H1 (cell line): Measurements from ENCODE around the gene DAPK1. TPM values are rescaled to one million over a fixed set of nuclear protein-coding genes. Genes with fewer than 3 reads are reported as not detected.
A peak's percentile ranks its signal among the peaks of the same experiment; 100 is the strongest.

Experiments
- CTCF ChIA-PET: fragments of 300-600 bp; sonication (Branson Sonifier 250); formaldehyde crosslinking; loops from one replicate; lab custom pipeline; 2021; ENCODE audit not compliant: partially characterized antibody; lab: Charles Lee
- POLR2A ChIA-PET: fragments of 300-600 bp; sonication (Branson Sonifier 250); formaldehyde crosslinking; loops from one replicate; lab custom pipeline; 2021; ENCODE audit warnings: inconsistent platforms; ENCODE audit not compliant: partially characterized antibody; lab: Charles Lee
- DNase-seq, 2 experiments: peaks; one replicate each; pipeline versions ENCODE4 v3.0.0 to v3.0.0-alpha.2; 2010 to 2022; ENCODE audit warnings: low spot score in 2 of 2, low read depth in 1 of 2, mixed read lengths in 1 of 2
- FAIRE-seq: peaks from 2 replicates; lab custom pipeline; 2011; peaks lifted over from hg19 to GRCh38; lab: Jason Lieb, UNC
- H2AFZ ChIP-seq: 2 replicates; pipeline ENCODE4 v1.8.1; 2012; ENCODE audit warnings: low read length, inconsistent platforms
- H2AK5ac ChIP-seq: 2 replicates; pipeline ENCODE4 v1.6.1; 2013; ENCODE audit warnings: low read depth, low read length
- H2BK120ac ChIP-seq: replicated peaks from 2 replicates; pipeline ENCODE3; 2013; ENCODE audit warnings: low read depth, low read length, inconsistent platforms
- H2BK12ac ChIP-seq: 2 replicates; pipeline ENCODE4 v1.6.1; 2013; ENCODE audit warnings: low read depth, low read length
- H2BK15ac ChIP-seq: 2 replicates; pipeline ENCODE4 v1.6.1; 2013; ENCODE audit warnings: low read length
- H2BK20ac ChIP-seq: 2 replicates; pipeline ENCODE4 v1.6.1; 2013; ENCODE audit warnings: low read length
- H2BK5ac ChIP-seq: 2 replicates; pipeline ENCODE4 v1.6.1; 2013; ENCODE audit warnings: low read depth, low read length
- H3K14ac ChIP-seq: 2 replicates; pipeline ENCODE4 v1.6.1; 2013; ENCODE audit warnings: inconsistent platforms; ENCODE audit not compliant: insufficient read length
- H3K18ac ChIP-seq: 2 replicates; pipeline ENCODE4 v1.6.1; 2013; ENCODE audit warnings: low read length; ENCODE audit errors: extremely low read depth
- H3K23ac ChIP-seq: 2 replicates; pipeline ENCODE4 v1.6.1; 2013; ENCODE audit warnings: inconsistent platforms; ENCODE audit not compliant: insufficient read length
- H3K23me2 ChIP-seq: 2 replicates; pipeline ENCODE4 v1.6.1; 2013; ENCODE audit warnings: low read depth, low read length
- H3K27ac ChIP-seq: 2 replicates; pipeline ENCODE4 v1.6.1; 2011; ENCODE audit warnings: low read depth, low read length, inconsistent platforms
- H3K27me3 ChIP-seq, 4 experiments: replicated peaks in 1 of 4; 1 replicate in 1 of 4; 2 replicates in 3 of 4; pipeline versions ENCODE4 v1.6.1 to v1.8.1; 2011 to 2013; ENCODE audit warnings: low read length in 3 of 4, mild to moderate bottlenecking in 3 of 4, inconsistent platforms in 2 of 4, mixed read lengths in 2 of 4, moderate library complexity in 1 of 4; ENCODE audit not compliant: control insufficient read depth in 3 of 4, insufficient read depth in 3 of 4; ENCODE audit errors: extremely low read depth in 1 of 4
- H3K36me3 ChIP-seq, 4 experiments: 2 replicates each; pipeline versions ENCODE4 v1.6.1 to v1.8.1; 2011 to 2013; ENCODE audit warnings: mild to moderate bottlenecking in 4 of 4, low read length in 3 of 4, moderate library complexity in 2 of 4, control low read depth in 1 of 4, inconsistent platforms in 1 of 4; ENCODE audit not compliant: insufficient read depth in 4 of 4, control insufficient read depth in 2 of 4
- H3K4ac ChIP-seq: replicated peaks from 2 replicates; pipeline ENCODE3; 2013; ENCODE audit warnings: low read length, low read depth, mixed read lengths, inconsistent platforms; ENCODE audit not compliant: insufficient read length
- H3K4me1 ChIP-seq, 4 experiments: replicated peaks in 1 of 4; 1 replicate in 1 of 4; 2 replicates in 3 of 4; pipeline versions ENCODE4 v1.6.1 to v1.8.1; 2011 to 2013; ENCODE audit warnings: low read length in 3 of 4, inconsistent platforms in 2 of 4, mixed read lengths in 1 of 4; ENCODE audit not compliant: insufficient read depth in 4 of 4, control insufficient read depth in 3 of 4
- H3K4me2 ChIP-seq, 2 experiments: 2 replicates each; pipeline versions ENCODE4 v1.6.1 to v1.8.1; 2011 to 2013; ENCODE audit warnings: low read depth in 2 of 2, low read length in 2 of 2, control low read depth in 1 of 2, inconsistent platforms in 1 of 2, mild to moderate bottlenecking in 1 of 2; ENCODE audit not compliant: insufficient read depth in 1 of 2
- H3K4me3 ChIP-seq, 4 experiments: fragments of 200-600, 300-600 bp in 1 of 4; sonication (generic), shearing (Covaris generic), sonication (Bioruptor Twin) in 1 of 4; 2 replicates each; pipeline versions ENCODE4 v1.5.1 to v1.8.1; 2011 to 2016; ENCODE audit warnings: low read length in 4 of 4, low read depth in 3 of 4, control low read depth in 2 of 4, inconsistent platforms in 2 of 4, mild to moderate bottlenecking in 2 of 4, mixed read lengths in 1 of 4, moderate library complexity in 1 of 4; ENCODE audit not compliant: insufficient read depth in 2 of 4; ENCODE audit errors: extremely low read depth in 1 of 4
- H3K56ac ChIP-seq: replicated peaks from 2 replicates; pipeline ENCODE3; 2013; ENCODE audit warnings: low read depth, mild to moderate bottlenecking, mixed read lengths, low read length, inconsistent platforms; ENCODE audit not compliant: insufficient read length
- H3K79me1 ChIP-seq: 2 replicates; pipeline ENCODE4 v1.6.1; 2013; ENCODE audit warnings: low read depth, low read length, control low read depth
- H3K79me2 ChIP-seq, 2 experiments: 2 replicates each; pipeline versions ENCODE4 v1.6.1 to v1.8.1; 2012 to 2013; ENCODE audit warnings: low read length in 2 of 2, mild to moderate bottlenecking in 2 of 2, inconsistent platforms in 1 of 2; ENCODE audit not compliant: insufficient read depth in 2 of 2, control insufficient read depth in 1 of 2
- H3K9ac ChIP-seq, 4 experiments: replicated peaks in 1 of 4; 1 replicate in 1 of 4; 2 replicates in 3 of 4; pipeline versions ENCODE4 v1.6.1 to v1.8.1; 2011 to 2013; ENCODE audit warnings: low read depth in 3 of 4, low read length in 3 of 4, control low read depth in 2 of 4, mild to moderate bottlenecking in 2 of 4, moderate library complexity in 2 of 4, inconsistent platforms in 1 of 4; ENCODE audit errors: extremely low read depth in 1 of 4
- H3K9me3 ChIP-seq, 2 experiments: 2 replicates each; pipeline versions ENCODE4 v1.6.1 to v1.8.1; 2012 to 2013; ENCODE audit warnings: mild to moderate bottlenecking in 2 of 2, moderate library complexity in 2 of 2, control low read depth in 1 of 2, inconsistent platforms in 1 of 2, low read depth in 1 of 2, low read length in 1 of 2, mixed read lengths in 1 of 2; ENCODE audit not compliant: insufficient read depth in 2 of 2
- H4K20me1 ChIP-seq, 2 experiments: replicated peaks in 1 of 2; 2 replicates each; pipeline versions ENCODE3 to v1.8.1; 2011 to 2013; ENCODE audit warnings: inconsistent platforms in 2 of 2, low read length in 2 of 2, mild to moderate bottlenecking in 1 of 2; ENCODE audit not compliant: insufficient read depth in 2 of 2, control insufficient read depth in 1 of 2
- H4K5ac ChIP-seq: 2 replicates; pipeline ENCODE4 v1.6.1; 2013; ENCODE audit warnings: low read length, low read depth, mixed read lengths, inconsistent platforms; ENCODE audit not compliant: insufficient read length
- H4K8ac ChIP-seq: 2 replicates; pipeline ENCODE4 v1.8.0; 2013; ENCODE audit warnings: mild to moderate bottlenecking, moderate library complexity, low read length, inconsistent platforms; ENCODE audit not compliant: insufficient read depth; ENCODE audit errors: extremely low read depth
- H4K91ac ChIP-seq: replicated peaks from 2 replicates; pipeline ENCODE3; 2013; ENCODE audit warnings: low read length, mixed read lengths, inconsistent platforms; ENCODE audit not compliant: insufficient read length
- BRCA1 ChIP-seq: IDR thresholded peaks from 2 replicates; pipeline ENCODE4 v1.6.1; 2012; ENCODE audit warnings: low read depth, low read length, improper control_type of control experiment
- CBX5 ChIP-seq: fragments of 300-800, 300-1000 bp; sonication (generic); IDR thresholded peaks from 2 replicates; pipeline ENCODE4 v1.7.1; 2016; ENCODE audit warnings: antibody characterized with exemption, low read length, low read depth
- CEBPB ChIP-seq: IDR thresholded peaks from 2 replicates; pipeline ENCODE4 v1.6.1; 2012; ENCODE audit warnings: low read depth, low read length
- CREB1 ChIP-seq: IDR thresholded peaks from 2 replicates; pipeline ENCODE4 v1.6.1; 2012; ENCODE audit warnings: inconsistent platforms
- EP300 ChIP-seq, 2 experiments: IDR thresholded peaks; 1 replicate in 1 of 2; 2 replicates in 1 of 2; pipeline ENCODE4 v1.6.1; 2011 to 2012; ENCODE audit warnings: low read depth in 2 of 2, low read length in 2 of 2, mild to moderate bottlenecking in 2 of 2, borderline replicate concordance in 1 of 2, inconsistent platforms in 1 of 2, moderate library complexity in 1 of 2
- POLR2AphosphoS5 ChIP-seq: IDR thresholded peaks from 2 replicates; pipeline ENCODE4 v1.6.1; 2011; ENCODE audit warnings: low read depth, low read length
- SIN3A ChIP-seq, 2 experiments: IDR thresholded peaks in 1 of 2; conservative IDR thresholded peaks in 1 of 2; 2 replicates each; pipeline ENCODE4 v1.6.1; 2011 to 2012; ENCODE audit warnings: low read length in 2 of 2, improper control_type of control experiment in 1 of 2, low read depth in 1 of 2, mild to moderate bottlenecking in 1 of 2
- TAF7 ChIP-seq: optimal IDR thresholded peaks from 2 replicates; pipeline ENCODE3; 2011; ENCODE audit warnings: low read depth, mild to moderate bottlenecking, inconsistent platforms, low read length, moderate library complexity, borderline replicate concordance
- TEAD4 ChIP-seq: IDR thresholded peaks from 2 replicates; pipeline ENCODE4 v1.6.1; 2012; ENCODE audit warnings: low read depth, low read length, inconsistent platforms, mixed read lengths
- WGBS, 2 experiments: shearing (Covaris generic) in 1 of 2; methylation state at CpG; one replicate each; pipeline versions ENCODE4 v1.1.6 to v1.1.7; 2013 to 2015; ENCODE audit warnings: low lambda C conversion rate in 2 of 2, mixed read lengths in 2 of 2, inconsistent platforms in 1 of 2, low coverage in 1 of 2, missing lambda C conversion rate in 1 of 2; ENCODE audit not compliant: insufficient replicate concordance in 2 of 2, insufficient coverage in 1 of 2, insufficient read length in 1 of 2; ENCODE audit errors: extremely low coverage in 1 of 2, missing lambda C conversion rate in 1 of 2; 5-methylcytosine and 5-hydroxymethylcytosine counted together
- polyA plus RNA-seq, 7 experiments: library from polyadenylated mRNA; depleted of rRNA in 3 of 7; stranded (reverse) in 5 of 7; unstranded in 2 of 7; fragments of >200 nt in 5 of 7; fragments of 200-250 nt in 2 of 7; gene quantifications; 1 replicate in 5 of 7; 2 replicates in 1 of 7; 4 replicates in 1 of 7; pipeline versions ENCODE4 v1.2.1 to v1.2.3, GENCODE V29; 2011 to 2013; ENCODE audit warnings: missing spikeins in 2 of 7, mixed read lengths in 2 of 7
- total RNA-seq: library from RNA; stranded (reverse); fragmentation: NEBNext Ultra II Directional; extraction: Animal tissue kit (Norgen Biotek cat#: 25700); gene quantifications from 2 replicates; pipeline ENCODE4 v1.2.1, GENCODE V29; 2021

DAPK1 gene
- total and polyA plus RNA-seq, 2 of the 8 experiments (the other 6 are each of a cell fraction or from before 2014, with no cell fraction given), result 62.4 to 131 TPM

DNA sequence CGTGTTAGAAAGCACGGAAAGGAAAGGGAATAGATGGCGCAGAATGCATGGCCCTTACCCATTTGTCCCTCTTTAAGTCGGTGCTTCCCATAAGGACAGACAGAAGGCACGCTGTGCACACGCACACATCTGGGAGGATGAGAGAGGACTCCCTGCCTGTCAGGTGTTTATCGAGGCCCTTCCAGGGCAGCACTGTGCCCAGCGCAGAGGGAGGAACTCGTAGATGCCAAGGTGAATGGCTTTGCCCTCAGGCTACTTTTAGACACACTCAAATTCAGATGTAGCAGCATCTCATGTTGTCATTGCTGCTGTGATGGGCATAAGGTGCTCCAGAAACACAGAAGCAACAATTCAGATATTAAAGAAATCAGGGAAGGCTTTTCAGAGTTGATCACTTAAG lies 158.1 kb downstream of the DAPK1 start:
- Histone ChIP-seq H4K8ac (no peak overlapping the region), H2BK12ac (no peak overlapping the region), H2AFZ (no peak overlapping the region), H3K4ac (no peak overlapping the region), H3K9ac (no peak overlapping the region), H2BK120ac (no peak overlapping the region), H3K4me3 (no peak overlapping the region), H3K27ac (no peak overlapping the region), H3K9me3 (no peaks in the 10 kb centered on the region; a peak in 1 of 4 replicates), H4K91ac (no peak overlapping the region), H3K18ac (no peak overlapping the region), H3K23me2 (no peaks in the 10 kb centered on the region), H3K4me2 (no peak overlapping the region), H2BK20ac (no peak overlapping the region), H2AK5ac (no peak overlapping the region), H3K23ac (no peak overlapping the region), H4K20me1 (no peaks in the 10 kb centered on the region), H3K36me3 (peaks cover 5 to 65% (median 31%) of the 10 kb centered on the region in 4 experiments; a peak in 7 of 8 replicates), H3K79me1 (no peaks in the 10 kb centered on the region; the same call in 1 of the 2 replicates), H4K5ac (no peak overlapping the region), H3K4me1 (peaks cover 0 to 2% (median 0%) of the 10 kb centered on the region in 4 experiments; a peak in 2 of 7 replicates), H3K79me2 (no peaks in the 10 kb centered on the region), H2BK15ac (no peak overlapping the region), H3K14ac (no peak overlapping the region), H3K27me3 (no peaks in the 10 kb centered on the region), H3K56ac (no peak overlapping the region), H2BK5ac (0 out of 2 replicates have a peak overlapping the region, but pooled peaks have one; percentile 10)
- POLR2A ChIA-PET, result no interaction called here
- no peak for FAIRE-seq
- TF ChIP-seq EP300 (IDR thresholded peaks at IDR 0.05; ENCODE audit: borderline replicate concordance in 1 of 2, low read depth in 2 of 2, low read length in 2 of 2), result no peak
- TF ChIP-seq CEBPB, result no peak
- TF ChIP-seq POLR2AphosphoS5, result no peak
- TF ChIP-seq BRCA1, result no peak
- no peak for TF ChIP-seq TEAD4
- no peak for TF ChIP-seq CBX5
- no peak for TF ChIP-seq TAF7
- TF ChIP-seq SIN3A (conservative IDR thresholded peaks at IDR 0.05 in 1 of 2, IDR thresholded peaks at IDR 0.05 in 1 of 2; ENCODE audit: low read depth in 1 of 2, low read length in 2 of 2), result no peak
- no peak for TF ChIP-seq CREB1
- CTCF ChIA-PET, result no interaction called here
- no peak for DNase-seq
- 91% methylated on average over 9 of the region's 9 CpGs; no CpG with 5 or more reads in 1 of the 2 experiments for WGBS, 2 experiments
